BE2C (cell line): ENCODE results near the gene GRIK5.

Source experiments
- DNase-seq: peaks from one replicate; pipeline ENCODE4 v3.0.0-alpha.2; 2020
- H3K27me3 ChIP-seq: fragments of 250-450 bp; sonication (Bioruptor Pico); 2 replicates; pipeline ENCODE4 v1.5.1; 2020; ENCODE audit warnings: mild to moderate bottlenecking
- H3K36me3 ChIP-seq: fragments of 250-450 bp; sonication (Bioruptor Pico); 2 replicates; pipeline ENCODE4 v1.5.1; 2020; ENCODE audit warnings: mild to moderate bottlenecking
- H3K4me1 ChIP-seq: fragments of 250-450 bp; sonication (Bioruptor Pico); 2 replicates; pipeline ENCODE4 v1.5.1; 2020
- H3K4me3 ChIP-seq: 2 replicates; pipeline ENCODE4 v1.5.1; 2011; ENCODE audit warnings: low read depth, low read length
- H3K9me3 ChIP-seq: fragments of 250-450 bp; sonication (Bioruptor Pico); 2 replicates; pipeline ENCODE4 v1.5.1; 2020
- CTCF ChIP-seq: IDR thresholded peaks from 2 replicates; pipeline ENCODE4 v1.5.1; 2012; ENCODE audit warnings: mild to moderate bottlenecking, low read depth, low read length

The GRIK5 gene

DNA sequence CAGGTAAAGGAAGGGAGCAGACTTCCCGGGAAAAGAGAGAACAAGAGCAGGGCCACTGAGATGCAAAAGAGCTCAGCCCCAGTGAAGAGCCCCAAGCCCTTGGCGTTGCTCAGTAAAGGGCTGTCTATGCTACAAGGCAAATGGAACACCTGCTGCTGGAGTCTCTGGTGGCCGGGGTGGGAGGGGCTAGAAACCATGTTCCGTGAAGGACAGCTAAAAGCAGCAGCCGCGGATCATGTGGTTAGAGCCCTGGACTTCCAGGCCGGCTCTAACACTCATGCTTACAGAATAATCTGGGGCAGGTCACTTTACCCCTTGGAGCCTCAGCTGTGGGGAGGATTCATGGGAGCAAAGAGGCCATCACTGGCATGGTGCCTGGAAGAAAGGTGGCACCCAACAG is 44.4 kb upstream of the GRIK5 start:
- Histone ChIP-seq H3K4me3 (peak overlapping the region; percentile 1), H3K4me1 (peaks cover 14% of the 10 kb centered on the region), H3K27me3 (no peaks in the 10 kb centered on the region), H3K9me3 (no peaks in the 10 kb centered on the region), H3K36me3 (no peaks in the 10 kb centered on the region)
- DNase-seq: peak; percentile 81
- TF ChIP-seq CTCF: no peak

- no peaks in the 10 kb centered on the region for H3K9me3 ChIP-seq
- no peaks in the 10 kb centered on the region for H3K36me3 ChIP-seq
- no peaks in the 10 kb centered on the region for H3K27me3 ChIP-seq
- H3K4me1 ChIP-seq: peaks cover 15% of the 10 kb centered on the region
- peak; percentile 89 for DNase-seq
- H3K4me3 ChIP-seq: peak overlapping the region; percentile 1
- TF ChIP-seq CTCF: peak; percentile 57
These were observed 43.8 kb upstream of the GRIK5 start for GRCh38 chr19:42113641-42114348.

DNA sequence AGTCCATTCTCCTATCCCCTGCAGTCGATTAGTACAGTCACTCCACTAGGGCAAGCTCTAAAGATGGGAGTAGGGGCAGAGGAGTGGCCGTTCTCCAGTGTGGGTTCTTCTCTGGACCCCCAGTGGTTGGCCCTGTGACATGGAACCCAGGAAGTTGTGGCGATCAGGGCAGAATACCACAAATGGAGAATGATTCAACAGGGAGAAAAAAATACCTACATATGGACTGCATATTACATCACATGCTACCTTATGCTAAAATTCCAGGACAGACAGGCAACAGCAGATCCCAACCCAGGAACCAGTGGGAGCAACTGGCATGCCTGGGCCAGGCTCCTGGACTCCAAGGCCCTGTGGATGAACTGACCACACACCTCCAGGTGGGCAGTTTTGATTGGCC is 41.8 kb upstream of the GRIK5 start:
- no peaks in the 10 kb centered on the region for H3K9me3 ChIP-seq
- DNase-seq: no peak
- H3K36me3 ChIP-seq: no peaks in the 10 kb centered on the region
- H3K4me1 ChIP-seq: peaks cover 17% of the 10 kb centered on the region
- H3K4me3 ChIP-seq: no peak overlapping the region
- H3K27me3 ChIP-seq: no peaks in the 10 kb centered on the region
- no peak for TF ChIP-seq CTCF

DNA sequence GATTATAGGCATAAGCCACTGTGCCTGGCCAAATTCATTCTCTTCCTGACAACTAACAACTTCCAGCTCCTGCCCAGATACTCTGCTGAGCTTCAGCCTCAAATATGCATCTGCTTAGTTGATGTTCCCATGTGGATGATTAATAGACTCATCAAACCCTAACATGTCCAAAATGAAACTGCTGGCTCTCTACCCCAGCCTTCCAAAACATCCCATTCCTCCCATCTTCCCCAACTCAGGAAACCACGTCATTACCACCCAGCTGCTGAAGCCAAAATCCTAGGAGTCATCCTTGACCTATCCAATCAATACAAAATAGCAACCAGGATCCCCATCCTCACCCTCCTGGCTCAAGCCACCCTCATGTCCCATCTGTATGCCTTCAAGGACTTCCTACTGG is 41.4 kb upstream of the GRIK5 start:
- no peaks in the 10 kb centered on the region for H3K9me3 ChIP-seq
- DNase-seq: no peak
- TF ChIP-seq CTCF: no peak
- peaks cover 17% of the 10 kb centered on the region for H3K4me1 ChIP-seq
- H3K4me3 ChIP-seq: no peak overlapping the region
- no peaks in the 10 kb centered on the region for H3K27me3 ChIP-seq
- no peaks in the 10 kb centered on the region for H3K36me3 ChIP-seq

DNA sequence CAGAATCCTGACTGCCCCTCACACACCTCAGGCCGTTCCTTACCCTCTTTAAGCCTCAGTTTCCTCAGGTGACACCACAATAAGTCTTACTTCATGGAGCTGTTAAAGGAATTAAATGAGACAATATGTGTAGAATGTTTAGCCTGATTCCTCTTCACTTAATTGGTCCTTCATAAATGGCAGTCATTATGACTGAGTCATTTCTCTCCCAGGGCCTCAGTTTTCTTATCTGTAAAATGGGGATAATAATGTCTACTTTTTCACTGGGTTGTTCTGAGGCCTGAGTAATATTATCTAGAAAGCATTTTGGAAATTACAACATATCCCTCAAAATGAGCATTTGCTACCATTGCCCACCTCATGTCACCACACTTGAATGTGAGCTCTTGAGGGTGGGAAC is 40.7 kb upstream of the GRIK5 start:
- no peaks in the 10 kb centered on the region for H3K36me3 ChIP-seq
- no peak overlapping the region for H3K4me3 ChIP-seq
- DNase-seq: no peak
- TF ChIP-seq CTCF: no peak
- H3K9me3 ChIP-seq: no peaks in the 10 kb centered on the region
- no peaks in the 10 kb centered on the region for H3K27me3 ChIP-seq
- H3K4me1 ChIP-seq: peaks cover 17% of the 10 kb centered on the region

DNA sequence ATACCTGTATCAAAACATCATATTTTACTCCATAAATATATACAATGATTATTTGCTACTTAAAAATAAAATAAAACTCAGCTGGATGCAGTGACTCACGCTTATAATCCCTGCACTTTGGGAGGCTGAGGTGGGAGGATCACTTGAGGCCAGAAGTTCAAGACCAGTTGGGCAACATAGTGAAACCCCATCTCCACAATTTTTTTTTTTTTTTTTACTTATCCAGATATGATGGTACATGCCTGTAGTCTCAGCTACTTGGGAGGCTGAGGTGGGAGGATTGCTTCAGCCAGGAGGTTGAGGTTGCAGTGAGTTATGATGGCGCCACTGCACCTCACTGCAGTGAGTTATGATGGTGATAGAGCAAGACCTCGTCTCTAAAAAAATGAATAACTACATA is 39.9 kb upstream of the GRIK5 start:
- H3K36me3 ChIP-seq: no peaks in the 10 kb centered on the region
- H3K9me3 ChIP-seq: no peaks in the 10 kb centered on the region
- no peak for TF ChIP-seq CTCF
- H3K27me3 ChIP-seq: no peaks in the 10 kb centered on the region
- peaks cover 17% of the 10 kb centered on the region for H3K4me1 ChIP-seq
- H3K4me3 ChIP-seq: no peak overlapping the region
- DNase-seq: no peak
